K562 (cell line): ENCODE results near the gene HMG20B. TPM values are rescaled to one million over a fixed set of nuclear protein-coding genes. Genes with fewer than 3 reads are reported as not detected.

Experiments
- ATAC-seq: fragments of 200-7000 bp; cut with Tn5 transposase; 3 replicates; pipeline ENCODE4 v1.9.1; 2020; ENCODE audit warnings: moderate library complexity
- BruUV-seq: library from RNA; stranded (reverse); fragments of 400-500 nt; replicated peaks from 2 replicates; lab custom pipeline; 2021; lab: Mats Ljungman, UMichigan
- CTCF ChIA-PET: fragments of 300-600 bp; formaldehyde crosslinking; extraction: SDS; loops from one replicate; lab custom pipeline; 2021; ENCODE audit warnings: low intra/inter-chr PET ratio; lab: Yijun Ruan, JAX
- POLR2A ChIA-PET: fragments of 300-600, 350-650 bp; sonication (Branson Sonifier 250); formaldehyde crosslinking; extraction: SDS; loops from one replicate; lab custom pipeline; 2021; ENCODE audit warnings: antibody characterized with exemption, inconsistent platforms; lab: Yijun Ruan, JAX
- DNase-seq, 4 experiments: peaks; one replicate each; pipeline versions ENCODE4 v3.0.0 to v3.0.0-alpha.2; 2011 to 2018; ENCODE audit warnings: low spot score in 3 of 4, mixed read lengths in 3 of 4; ENCODE audit errors: extremely low read depth in 1 of 4
- FAIRE-seq: peaks from 2 replicates; lab custom pipeline; 2011; peaks lifted over from hg19 to GRCh38; lab: Jason Lieb, UNC
- H2AFZ ChIP-seq: 2 replicates; pipeline ENCODE4 v1.6.0; 2011; ENCODE audit warnings: low read depth, low read length, control low read depth, inconsistent platforms
- H3K27ac ChIP-seq: fragments of 200-600 bp; 3 replicates; pipeline ENCODE4 v1.8.0; 2011; ENCODE audit warnings: low read depth, mild to moderate bottlenecking, control low read depth, inconsistent platforms, low read length, moderate library complexity, mixed read lengths; ENCODE audit errors: extremely low read depth
- H3K27me3 ChIP-seq, 2 experiments: fragments of 300-600 bp in 1 of 2; 2 replicates in 1 of 2; 3 replicates in 1 of 2; pipeline versions ENCODE4 v1.6.0 to v1.8.0; 2011; ENCODE audit warnings: inconsistent platforms in 2 of 2, low read length in 2 of 2, mild to moderate bottlenecking in 1 of 2, mixed read lengths in 1 of 2, moderate library complexity in 1 of 2; ENCODE audit not compliant: control insufficient read depth in 2 of 2, insufficient read depth in 2 of 2
- H3K36me3 ChIP-seq: fragments of 300-600 bp; 3 replicates; pipeline ENCODE4 v1.8.0; 2011; ENCODE audit warnings: mild to moderate bottlenecking, low read length, inconsistent platforms; ENCODE audit not compliant: control insufficient read depth, insufficient read depth
- H3K4me1 ChIP-seq, 2 experiments: fragments of 200-600 bp in 1 of 2; replicated peaks in 1 of 2; 2 replicates in 1 of 2; 3 replicates in 1 of 2; pipeline versions ENCODE4 v1.5.1 to v1.8.0; 2011; ENCODE audit warnings: inconsistent platforms in 2 of 2, low read length in 2 of 2, mild to moderate bottlenecking in 1 of 2, mixed read lengths in 1 of 2, moderate library complexity in 1 of 2; ENCODE audit not compliant: control insufficient read depth in 2 of 2, insufficient read depth in 2 of 2
- H3K4me2 ChIP-seq: 2 replicates; pipeline ENCODE4 v1.6.1; 2011; ENCODE audit warnings: low read length, control low read depth, inconsistent platforms, mixed read lengths; ENCODE audit not compliant: insufficient read depth
- H3K4me3 ChIP-seq: fragments of 200-600 bp; sonication (generic), shearing (Covaris generic); 2 replicates; pipeline ENCODE4 v1.5.1; 2016; ENCODE audit warnings: control low read depth, inconsistent platforms
- H3K79me2 ChIP-seq: fragments of 200-600 bp; 3 replicates; pipeline ENCODE4 v1.8.0; 2011; ENCODE audit warnings: low read length, inconsistent platforms; ENCODE audit not compliant: control insufficient read depth, insufficient read depth
- H3K9ac ChIP-seq, 2 experiments: 2 replicates each; pipeline versions ENCODE4 v1.6.0 to v1.6.1; 2011; ENCODE audit warnings: low read depth in 2 of 2, low read length in 2 of 2, control low read depth in 1 of 2, inconsistent platforms in 1 of 2, mild to moderate bottlenecking in 1 of 2, mixed read lengths in 1 of 2; ENCODE audit not compliant: insufficient read depth in 1 of 2
- H3K9me1 ChIP-seq: one replicate; pipeline ENCODE4 v1.6.0; 2011; ENCODE audit warnings: inconsistent platforms, mild to moderate bottlenecking, low read length, moderate library complexity; ENCODE audit not compliant: control insufficient read depth, insufficient read depth
- H3K9me3 ChIP-seq: replicated peaks from 2 replicates; pipeline ENCODE4 v1.5.1; 2011; ENCODE audit warnings: low read depth, low read length, inconsistent platforms; ENCODE audit not compliant: control insufficient read depth, insufficient read depth
- H4K20me1 ChIP-seq: replicated peaks from 2 replicates; pipeline ENCODE4 v1.6.1; 2011; ENCODE audit warnings: low read length, inconsistent platforms, mixed read lengths; ENCODE audit not compliant: control insufficient read depth, insufficient read depth
- BHLHE40 ChIP-seq: IDR thresholded peaks from 2 replicates; pipeline ENCODE4 v1.6.1; 2011; ENCODE audit warnings: low read length, improper control_type of control experiment
- ELK1 ChIP-seq: sonication (generic); formaldehyde crosslinking; IDR thresholded peaks from 2 replicates; pipeline ENCODE4 v1.8.1; 2022; ENCODE audit warnings: missing genetic modification reagents
- MECOM ChIP-seq: fragments of 250-450 bp; sonication (Bioruptor Pico); IDR thresholded peaks from 2 replicates; pipeline ENCODE4 v1.8.0; 2022; ENCODE audit warnings: inconsistent platforms
- NFIC ChIP-seq: fragments of 450-650 bp; IDR thresholded peaks from 2 replicates; pipeline ENCODE4 v1.6.1; 2017; ENCODE audit warnings: mild to moderate bottlenecking, inconsistent platforms
- POLR2AphosphoS5 ChIP-seq: IDR thresholded peaks from 2 replicates; pipeline ENCODE4 v1.6.1; 2011; ENCODE audit warnings: mild to moderate bottlenecking, low read depth, low read length, moderate library complexity; ENCODE audit not compliant: control insufficient read depth, insufficient read depth
- ZNF121 ChIP-seq: sonication (generic); formaldehyde crosslinking; conservative IDR thresholded peaks from 2 replicates; pipeline ENCODE4 v1.8.0; 2022; ENCODE audit warnings: missing genetic modification reagents
- ZNF232 ChIP-seq: sonication (generic); formaldehyde crosslinking; IDR thresholded peaks from 2 replicates; pipeline ENCODE4 v1.8.0; 2022; ENCODE audit warnings: mild to moderate bottlenecking, missing genetic modification reagents
- ZNF561 ChIP-seq: fragments of 450-650 bp; formaldehyde crosslinking; conservative IDR thresholded peaks from 2 replicates; pipeline ENCODE4 v1.4.0; 2020; ENCODE audit warnings: mild to moderate bottlenecking, moderate library complexity
- ZNF766 ChIP-seq: fragments of 200-800 bp; sonication (Bioruptor generic); conservative IDR thresholded peaks from 2 replicates; pipeline ENCODE4 v1.6.1; 2016; ENCODE audit warnings: missing genetic modification characterization, missing compliant biosample characterization
- WGBS: fragments of 100-300 bp; shearing (Covaris generic); methylation state at CpG from one replicate; pipeline ENCODE4 v1.1.6; 2016; ENCODE audit warnings: low coverage, mixed read lengths; ENCODE audit not compliant: insufficient coverage; ENCODE audit errors: missing lambda C conversion rate; 5-methylcytosine and 5-hydroxymethylcytosine counted together
- in situ Hi-C: fragments of 300-500 bp; cut with MboI; formaldehyde crosslinking; loops from 4 replicates; pipeline ENCODE4 v1.15.0; 2018; ENCODE audit warnings: inconsistent platforms, mixed read lengths
- intact Hi-C: fragments of 100-400 bp; cut with micrococcal nuclease; formaldehyde crosslinking; loops from 2 replicates; pipeline ENCODE4 v1.14.2; 2022
- polyA plus RNA-seq, 8 experiments: library from polyadenylated mRNA; depleted of rRNA in 4 of 8; stranded (reverse) in 5 of 8; unstranded in 3 of 8; fragments of >200 nt; fragmentation: Nextera tagmentation in 2 of 8; fragmentation: Illumina TruSeq in 1 of 8; extraction: Ambion mirVana in 2 of 8; extraction: Trizol in 1 of 8; gene quantifications; 2 replicates each; pipeline versions ENCODE4 v1.2.1 to v1.2.3, GENCODE V29; 2011 to 2014; ENCODE audit warnings: inconsistent platforms in 1 of 8, missing spikeins in 1 of 8
- total RNA-seq, 7 experiments: library from RNA; depleted of rRNA in 6 of 7; stranded (reverse); fragments of >200 nt in 6 of 7; fragmentation: Illumina TruSeq in 2 of 7; extraction: Trizol in 2 of 7; gene quantifications; 2 replicates each; pipeline versions ENCODE4 v1.2.1 to v1.2.3, GENCODE V29; 2011 to 2021; ENCODE audit warnings: low replicate concordance in 1 of 7
- TF ChIP-seq, protein P1 (sequence below): sonication (generic); formaldehyde crosslinking; IDR thresholded peaks from 2 replicates; pipeline ENCODE4 v1.9.0; 2022; ENCODE audit warnings: mild to moderate bottlenecking, missing genetic modification reagents
- TF ChIP-seq, protein P2 (sequence below): fragments of 450-650 bp; IDR thresholded peaks from 2 replicates; pipeline ENCODE4 v1.6.1; 2016
- TF ChIP-seq, protein P3 (sequence below): fragments of 250-450 bp; sonication (Bioruptor Pico); IDR thresholded peaks from 2 replicates; pipeline ENCODE4 v1.8.0; 2022; ENCODE audit warnings: moderate library complexity, mild to moderate bottlenecking, inconsistent platforms

Gene HMG20B
- total and polyA plus RNA-seq, 9 of the 15 experiments (the other 6 are each of a cell fraction or from before 2014, with no cell fraction given), result 0.35 to 172 (median 38.6) TPM

DNA sequence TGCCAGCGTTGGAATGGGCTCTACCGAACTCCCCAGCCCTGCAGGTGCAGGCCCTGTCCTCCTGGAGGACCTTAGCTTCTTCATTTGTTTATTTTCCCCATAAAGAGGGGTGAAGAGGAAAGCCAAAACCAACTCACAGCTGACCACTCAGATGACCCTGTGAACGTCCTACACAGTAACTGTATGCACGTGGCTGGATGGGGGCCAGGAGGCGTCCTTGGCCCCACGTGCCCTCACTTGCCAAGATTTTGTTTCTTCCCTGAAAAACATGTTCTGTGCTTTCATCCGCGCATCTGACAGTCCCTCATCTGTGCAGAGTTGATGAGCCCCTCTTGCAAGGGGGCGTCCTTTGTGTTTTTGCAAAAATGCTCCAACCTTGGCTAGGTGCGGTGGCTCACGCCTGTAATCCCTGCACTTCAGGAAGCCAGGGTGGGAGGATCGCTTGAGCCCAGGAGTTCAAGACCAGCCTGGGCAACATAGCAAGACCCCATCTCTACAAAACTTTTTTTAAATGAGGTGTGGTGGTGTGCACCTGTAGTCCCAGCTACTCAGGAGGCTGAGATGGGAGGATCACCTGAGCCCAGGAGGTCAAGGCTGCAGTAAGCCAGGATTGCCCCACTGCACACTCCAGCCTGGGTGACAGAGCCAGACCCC lies 39.1 kb upstream of the HMG20B start:
- no peak for FAIRE-seq
- no peaks in the 10 kb centered on the region for H3K9me3 ChIP-seq
- TF ChIP-seq ZNF561, result no peak
- TF ChIP-seq, protein P1, sequence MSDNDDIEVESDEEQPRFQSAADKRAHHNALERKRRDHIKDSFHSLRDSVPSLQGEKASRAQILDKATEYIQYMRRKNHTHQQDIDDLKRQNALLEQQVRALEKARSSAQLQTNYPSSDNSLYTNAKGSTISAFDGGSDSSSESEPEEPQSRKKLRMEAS (CRISPR knock-in tag), result 0 out of 2 replicates have a peak, but pooled peaks have one; percentile 27
- no peak for TF ChIP-seq ZNF766 (CRISPR knock-in tag)
- TF ChIP-seq BHLHE40, result 0 out of 2 replicates have a peak, but pooled peaks have one; percentile 7
- TF ChIP-seq ZNF232 (CRISPR knock-in tag), result no peak
- TF ChIP-seq, protein P2, sequence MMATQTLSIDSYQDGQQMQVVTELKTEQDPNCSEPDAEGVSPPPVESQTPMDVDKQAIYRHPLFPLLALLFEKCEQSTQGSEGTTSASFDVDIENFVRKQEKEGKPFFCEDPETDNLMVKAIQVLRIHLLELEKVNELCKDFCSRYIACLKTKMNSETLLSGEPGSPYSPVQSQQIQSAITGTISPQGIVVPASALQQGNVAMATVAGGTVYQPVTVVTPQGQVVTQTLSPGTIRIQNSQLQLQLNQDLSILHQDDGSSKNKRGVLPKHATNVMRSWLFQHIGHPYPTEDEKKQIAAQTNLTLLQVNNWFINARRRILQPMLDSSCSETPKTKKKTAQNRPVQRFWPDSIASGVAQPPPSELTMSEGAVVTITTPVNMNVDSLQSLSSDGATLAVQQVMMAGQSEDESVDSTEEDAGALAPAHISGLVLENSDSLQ, result no peak
- TF ChIP-seq ZNF121 (CRISPR knock-in tag), result peak; percentile 80
- TF ChIP-seq NFIC, result 0 out of 2 replicates have a peak, but pooled peaks have one; percentile 21
- no peak for TF ChIP-seq POLR2AphosphoS5
- TF ChIP-seq, protein P3, sequence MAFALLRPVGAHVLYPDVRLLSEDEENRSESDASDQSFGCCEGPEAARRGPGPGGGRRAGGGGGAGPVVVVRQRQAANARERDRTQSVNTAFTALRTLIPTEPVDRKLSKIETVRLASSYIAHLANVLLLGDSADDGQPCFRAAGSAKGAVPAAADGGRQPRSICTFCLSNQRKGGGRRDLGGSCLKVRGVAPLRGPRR (CRISPR knock-in tag), result no peak
- no peak for TF ChIP-seq ELK1
- TF ChIP-seq MECOM (CRISPR knock-in tag), result no peak
- no peaks in the 10 kb centered on the region for H3K27me3 ChIP-seq
- DNase-seq, result no peak
- no peak overlapping the region for H3K27ac ChIP-seq
- H3K4me3 ChIP-seq, result no peak overlapping the region
- BruUV-seq, result no TSS peak
- peaks cover 58% of the 10 kb centered on the region; the same call in 2 of the 3 replicates for H3K36me3 ChIP-seq
- in situ Hi-C loops, result no loop called here
- H3K79me2 ChIP-seq, result no peaks in the 10 kb centered on the region
- H3K9me1 ChIP-seq, result no peaks in the 10 kb centered on the region
- H2AFZ ChIP-seq, result no peak overlapping the region
- WGBS, result 85% methylated on average over 12 of the region's 12 CpGs
- peaks cover 3 to 39% of the 10 kb centered on the region in 2 experiments; a peak in 3 of 5 replicates for H3K4me1 ChIP-seq
- no peak overlapping the region for H3K4me2 ChIP-seq
- POLR2A ChIA-PET, result no interaction called here
- 0 out of 2 replicates have a peak, but pooled peaks cover 5% of the 10 kb centered on the region for H4K20me1 ChIP-seq
- H3K9ac ChIP-seq, result no peak overlapping the region
- intact Hi-C loops, result no loop called here
- CTCF ChIA-PET, result no interaction called here
- no peak for ATAC-seq
